Cardiac septum (tissue), 1 donor: ENCODE measurements around the gene TIMM22. TPM values are rescaled to one million over a fixed set of nuclear protein-coding genes. Genes with fewer than 3 reads are reported as not detected.

ENCODE experiments used
- DNase-seq: peaks from one replicate; pipeline ENCODE4 v3.0.0-alpha.2; 2020; ENCODE audit warnings: low spot score
- intact Hi-C: fragments of 100-400 bp; cut with DNase I; formaldehyde crosslinking; loops from one replicate; pipeline ENCODE4 v1.14.0; 2022
- total RNA-seq: library from RNA; stranded (reverse); fragmentation: NEBNext Ultra II Directional; extraction: Animal tissue kit (Norgen Biotek cat#: 25700); gene quantifications from one replicate; pipeline ENCODE4 v1.2.1, GENCODE V29; 2021
- donor health status: DM: no; HTN: no; CAD: no.

The TIMM22 gene
- total RNA-seq, 1 donor from 2014 or later = 17.8 TPM

DNA sequence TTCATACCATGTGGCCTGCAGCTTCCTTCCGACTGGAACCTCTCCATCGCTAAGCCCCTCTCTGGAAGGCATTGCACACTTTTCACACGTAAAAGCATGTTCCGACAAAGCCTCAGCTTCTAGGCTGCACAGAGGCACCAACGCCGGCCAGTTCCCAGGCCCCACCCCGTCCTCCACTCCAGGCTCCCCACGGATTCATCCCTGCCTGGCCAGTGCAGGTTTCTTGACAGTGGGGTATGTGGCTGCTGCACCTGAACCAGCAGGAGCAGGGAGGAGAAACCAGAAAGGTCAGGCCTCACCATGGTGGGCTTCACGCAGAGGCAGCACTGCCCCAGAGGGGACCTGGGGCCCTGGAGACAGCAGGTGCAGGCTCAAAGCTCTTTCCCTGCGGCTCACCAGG is 14.2 kb downstream of the TIMM22 start:
- DNase-seq = no peak

GRCh38 chr17:1011760-1012735 is 15.1 kb downstream of the TIMM22 start:
- intact Hi-C loops = no loop called here
- no peak for DNase-seq

More for the DNA sequence above, 14.2 kb downstream of the TIMM22 start:
- intact Hi-C loops = no loop called here

GRCh38 chr17:1012823-1013728 is 16.1 kb downstream of the TIMM22 start:
- intact Hi-C loops = no loop called here
- no peak for DNase-seq

GRCh38 chr17:1013729-1014090 is 16.8 kb downstream of the TIMM22 start:
- intact Hi-C loops = no loop called here

DNA sequence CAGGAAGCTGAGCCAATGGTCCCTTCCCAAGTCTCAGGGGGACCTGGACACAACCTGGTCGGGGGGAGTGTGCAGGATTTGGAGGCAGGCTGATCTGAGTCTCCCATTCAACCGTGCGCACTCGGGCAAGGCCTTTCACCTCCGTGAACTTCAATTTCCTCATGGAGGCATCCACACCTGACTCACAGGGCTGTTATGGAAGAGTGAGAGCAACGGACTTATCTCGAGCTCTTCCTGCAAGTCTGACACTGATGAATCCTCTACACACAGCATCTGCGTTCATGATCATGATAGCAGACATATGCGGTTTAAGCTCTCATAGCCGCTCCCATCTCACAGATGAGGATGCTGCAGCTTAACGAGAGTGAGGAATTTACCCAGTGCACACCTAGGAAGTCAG is 21.6 kb downstream of the TIMM22 start:
- intact Hi-C loops = no loop called here
- DNase-seq = no peak

More at GRCh38 chr17:1013729-1014090, 16.8 kb downstream of the TIMM22 start:
- DNase-seq = no peak

DNA sequence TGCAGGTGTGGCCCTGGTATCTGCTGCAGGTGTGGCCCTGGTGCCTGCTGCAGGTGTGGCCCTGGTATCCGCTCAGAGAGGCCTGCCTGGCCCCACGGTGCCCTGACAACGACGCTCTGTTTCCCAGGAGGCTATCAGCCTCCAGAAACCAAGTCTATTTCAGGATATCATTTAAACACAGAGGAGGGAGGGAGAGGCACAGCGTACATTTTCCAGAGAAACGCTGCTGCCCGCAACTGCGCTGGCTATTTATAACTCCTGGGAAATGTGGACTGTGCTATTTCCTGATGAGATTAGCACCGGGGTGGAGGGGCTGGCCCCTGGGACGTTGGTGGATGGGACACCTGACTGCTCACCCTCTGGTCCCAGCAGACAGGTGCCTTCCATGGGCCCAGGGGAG is 22.5 kb downstream of the TIMM22 start:
- intact Hi-C loops = loop anchor here (1.0 kb wide), 1 partner anchor 28 kb away; no protein-coding TSS in a partner anchor
- no peak for DNase-seq

GRCh38 chr17:1021147-1021546 is 24.2 kb downstream of the TIMM22 start:
- intact Hi-C loops = loop anchor here (2.0 kb wide), 1 partner anchor 16 kb away; no protein-coding TSS in a partner anchor
- DNase-seq = no peak

DNA sequence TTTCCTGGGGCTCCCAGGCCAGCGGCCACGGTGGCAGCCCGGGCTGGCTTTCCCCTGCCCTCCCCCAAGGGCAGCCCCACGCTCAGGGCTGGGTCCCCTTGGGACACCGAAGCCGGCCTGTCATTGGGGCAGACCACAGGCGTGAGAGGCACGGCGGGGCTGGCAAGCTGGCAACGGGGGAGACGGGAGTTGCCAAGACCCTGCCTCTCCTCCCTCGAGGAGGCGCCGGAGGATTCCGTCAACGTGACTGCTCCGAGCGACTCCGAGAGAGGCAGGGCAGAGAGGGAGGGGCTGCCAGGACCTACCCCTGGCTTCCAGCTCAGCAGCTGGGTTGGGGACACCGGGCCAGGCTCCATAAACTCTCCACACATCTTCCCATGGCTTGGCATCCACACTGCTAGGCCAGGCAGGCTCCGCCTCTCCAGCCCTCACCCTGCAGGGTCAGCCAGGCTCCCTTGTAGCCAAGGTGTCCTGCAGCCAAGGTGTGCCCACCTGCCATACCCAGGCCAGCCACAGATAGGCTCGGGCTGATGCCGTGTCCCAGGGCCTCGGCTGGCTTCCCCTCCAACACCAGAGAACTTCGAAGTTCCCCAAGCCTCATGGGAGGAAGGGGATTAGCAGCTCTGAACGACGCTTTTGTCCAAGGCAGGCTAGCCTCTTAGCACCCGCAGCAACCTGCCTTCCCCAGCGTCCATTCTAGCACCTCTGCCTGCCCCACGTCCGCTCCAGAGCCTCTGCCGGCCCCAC is 25.5 kb downstream of the TIMM22 start:
- DNase-seq = no peak
- intact Hi-C loops = no loop called here

GRCh38 chr17:1024076-1024475 is 27.1 kb downstream of the TIMM22 start:
- intact Hi-C loops = no loop called here
- no peak for DNase-seq

- no peak for DNase-seq
- intact Hi-C loops = no loop called here
Observed at GRCh38 chr17:1025733-1026598, 29.0 kb downstream of the TIMM22 start.

GRCh38 chr17:1026599-1026975 is 29.7 kb downstream of the TIMM22 start:
- intact Hi-C loops = no loop called here
- no peak for DNase-seq

DNA sequence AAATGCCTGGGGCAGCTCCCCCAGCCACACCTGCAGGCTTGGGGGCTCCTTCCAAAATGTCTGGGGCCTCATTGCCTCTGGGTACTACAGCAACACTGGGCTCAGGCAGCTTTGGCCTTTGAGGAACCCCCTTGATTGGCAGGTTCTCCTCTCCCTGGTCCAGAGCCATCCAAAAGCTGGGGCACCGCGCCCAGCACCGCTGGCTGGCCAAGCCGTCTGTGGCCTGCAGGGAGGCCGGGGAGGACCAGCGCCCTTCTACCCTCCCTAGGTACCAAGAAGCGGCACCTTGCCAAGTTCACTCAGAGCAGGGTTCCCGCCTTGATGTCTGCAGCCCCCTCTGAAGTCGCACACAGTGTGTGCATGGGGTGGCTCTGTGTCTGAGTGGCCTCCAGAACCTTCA is 30.1 kb downstream of the TIMM22 start:
- DNase-seq = no peak
- intact Hi-C loops = no loop called here

DNA sequence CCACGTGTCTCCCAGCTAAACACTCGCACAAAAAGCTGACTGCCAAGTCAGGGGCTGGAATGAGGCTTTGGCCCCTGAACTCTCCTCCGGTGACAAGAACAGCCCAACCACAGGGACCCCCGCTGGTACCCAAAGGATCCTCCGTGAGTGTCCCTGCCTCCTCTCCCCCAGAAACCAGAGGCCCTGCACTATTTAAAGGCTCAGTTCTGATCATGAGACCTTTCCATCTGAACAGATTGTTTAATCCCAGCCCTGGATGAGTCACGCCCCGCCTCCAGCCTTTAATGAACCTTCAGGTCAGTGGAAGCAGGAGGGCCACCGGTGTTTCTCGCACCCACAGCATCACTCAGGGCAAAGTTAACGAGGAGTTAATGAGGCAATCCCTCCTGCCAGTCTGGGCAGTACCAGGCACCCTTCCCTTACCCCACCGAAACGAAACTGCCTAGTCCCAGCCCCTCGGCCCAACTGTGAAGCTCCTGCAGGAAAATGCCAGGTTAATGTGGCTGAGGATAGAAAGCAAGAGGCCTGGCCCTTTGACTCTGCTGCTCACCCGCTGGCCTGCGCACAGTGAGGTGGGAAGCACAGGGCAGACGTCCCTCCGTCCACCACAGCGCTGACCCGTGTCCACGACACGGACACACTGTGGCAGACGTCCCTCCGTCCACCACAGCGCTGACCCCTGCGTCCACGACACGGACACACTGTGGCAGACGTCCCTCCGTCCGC is 32.4 kb downstream of the TIMM22 start:
- intact Hi-C loops = no loop called here
- DNase-seq = no peak

DNA sequence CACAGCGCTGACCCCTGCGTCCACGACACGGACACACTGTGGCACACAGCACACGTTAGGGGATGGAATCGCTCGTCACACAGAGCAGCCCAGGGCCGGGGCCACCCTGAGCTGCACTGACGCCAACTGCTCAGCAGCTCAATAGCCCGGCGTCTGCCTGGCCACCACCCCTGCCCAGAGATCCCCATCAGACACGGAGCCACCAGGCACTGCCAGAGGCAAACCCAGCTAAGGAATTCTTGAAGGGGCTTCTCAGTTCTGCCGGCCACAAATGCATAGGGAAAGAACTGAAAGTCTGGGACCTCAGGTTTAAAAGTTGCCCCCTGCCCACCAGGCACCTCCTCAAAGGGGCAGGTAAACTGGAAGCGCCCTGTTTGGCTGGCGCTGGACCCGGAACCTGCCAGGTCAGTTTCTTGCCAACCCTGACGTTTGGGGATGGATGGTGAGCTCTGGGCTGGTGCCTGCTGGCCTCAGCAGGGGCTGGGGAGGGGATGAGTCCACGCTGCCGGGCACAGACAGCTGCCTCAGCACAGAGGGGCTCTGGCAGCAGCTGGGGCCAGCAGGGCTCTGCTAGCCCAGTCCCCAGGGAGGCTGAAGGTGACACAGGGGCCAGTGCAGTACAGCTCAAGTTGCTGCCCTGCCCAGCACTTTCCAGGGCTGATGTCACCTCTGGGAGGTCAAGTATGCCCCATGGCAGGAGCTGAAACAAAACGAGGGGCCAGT is 33.2 kb downstream of the TIMM22 start:
- intact Hi-C loops = no loop called here
- DNase-seq = no peak

GRCh38 chr17:1030684-1031532 is 34.0 kb downstream of the TIMM22 start:
- DNase-seq = no peak
- intact Hi-C loops = no loop called here

- intact Hi-C loops = no loop called here
Observed at GRCh38 chr17:1031711-1032110, 34.8 kb downstream of the TIMM22 start.

DNA sequence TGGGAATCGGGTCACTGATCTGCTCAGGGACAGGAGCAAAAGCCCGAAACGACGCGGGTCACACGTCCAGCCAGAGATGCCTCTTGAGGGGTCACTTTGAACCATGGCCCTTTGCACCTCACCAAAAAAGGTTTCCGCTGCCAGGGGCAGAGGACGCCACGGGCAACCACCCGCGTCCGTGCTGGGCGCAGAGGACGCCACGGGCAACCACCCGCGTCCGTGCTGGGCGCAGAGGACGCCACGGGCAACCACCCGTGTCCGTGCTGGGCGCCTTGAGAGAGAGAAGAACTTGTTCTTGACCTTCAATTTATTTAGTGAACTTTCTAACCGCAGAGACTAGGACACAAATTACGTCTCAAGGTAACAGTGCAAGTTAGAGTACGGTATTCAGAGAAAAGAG is 35.5 kb downstream of the TIMM22 start:
- intact Hi-C loops = no loop called here
- DNase-seq = no peak

More at GRCh38 chr17:1031711-1032110, 34.8 kb downstream of the TIMM22 start:
- no peak for DNase-seq
